HUES64 (cell line): ENCODE measurements around the gene CTBS.
A peak's percentile ranks its signal among the peaks of the same experiment; 100 is the strongest.
"Not testable (repeated sequence)": the region's sequence is repeated elsewhere in the genome, so short reads cannot be mapped to it uniquely, and the experiment has no call there.

Source experiments
- H3K27ac ChIP-seq: 2 replicates; pipeline ENCODE4 v1.7.0; 2013; ENCODE audit warnings: low read depth, low read length, inconsistent platforms
- H3K27me3 ChIP-seq: 2 replicates; pipeline ENCODE4 v1.6.1; 2013; ENCODE audit warnings: mild to moderate bottlenecking, low read length; ENCODE audit not compliant: insufficient read depth
- H3K36me3 ChIP-seq: 2 replicates; pipeline ENCODE4 v1.6.1; 2013; ENCODE audit warnings: mild to moderate bottlenecking, low read length; ENCODE audit not compliant: insufficient read depth
- H3K4me1 ChIP-seq: 2 replicates; pipeline ENCODE4 v1.6.1; 2013; ENCODE audit warnings: mild to moderate bottlenecking, low read length, moderate library complexity; ENCODE audit not compliant: insufficient read depth
- H3K4me3 ChIP-seq: 2 replicates; pipeline ENCODE4 v1.5.1; 2013; ENCODE audit warnings: mild to moderate bottlenecking, low read length, moderate library complexity
- H3K9ac ChIP-seq: 2 replicates; pipeline ENCODE4 v1.6.1; 2013; ENCODE audit warnings: mild to moderate bottlenecking, low read depth, low read length
- H3K9me3 ChIP-seq: 2 replicates; pipeline ENCODE4 v1.6.1; 2013; ENCODE audit warnings: low read depth, low read length; ENCODE audit not compliant: insufficient read depth
- WGBS: fragments of 150-250, 120-280 bp; methylation state at CpG from one replicate; pipeline ENCODE4 v1.1.7; 2013; ENCODE audit warnings: missing lambda C conversion rate; 5-methylcytosine and 5-hydroxymethylcytosine counted together

CTBS gene

GRCh38 chr1:84540759-84541158, 33.5 kb downstream of the CTBS start:
- H3K27me3 ChIP-seq: no peaks in the 10 kb centered on the region
- 92% methylated on average over 1 of the region's 1 CpG for WGBS
- no peak overlapping the region for H3K4me3 ChIP-seq
- no peaks in the 10 kb centered on the region for H3K36me3 ChIP-seq
- H3K9me3 ChIP-seq: no peaks in the 10 kb centered on the region
- H3K27ac ChIP-seq: no peak overlapping the region
- no peak overlapping the region for H3K9ac ChIP-seq
- H3K4me1 ChIP-seq: no peaks in the 10 kb centered on the region

- Histone ChIP-seq H3K27ac (no peak overlapping the region), H3K9ac (no peak overlapping the region), H3K9me3 (no peaks in the 10 kb centered on the region), H3K4me1 (no peaks in the 10 kb centered on the region), H3K36me3 (no peaks in the 10 kb centered on the region), H3K27me3 (no peaks in the 10 kb centered on the region), H3K4me3 (no peak overlapping the region)
- 83% methylated on average over 1 of the region's 3 CpGs for WGBS
Observed at GRCh38 chr1:84539972-84540371, 34.3 kb downstream of the CTBS start.

DNA sequence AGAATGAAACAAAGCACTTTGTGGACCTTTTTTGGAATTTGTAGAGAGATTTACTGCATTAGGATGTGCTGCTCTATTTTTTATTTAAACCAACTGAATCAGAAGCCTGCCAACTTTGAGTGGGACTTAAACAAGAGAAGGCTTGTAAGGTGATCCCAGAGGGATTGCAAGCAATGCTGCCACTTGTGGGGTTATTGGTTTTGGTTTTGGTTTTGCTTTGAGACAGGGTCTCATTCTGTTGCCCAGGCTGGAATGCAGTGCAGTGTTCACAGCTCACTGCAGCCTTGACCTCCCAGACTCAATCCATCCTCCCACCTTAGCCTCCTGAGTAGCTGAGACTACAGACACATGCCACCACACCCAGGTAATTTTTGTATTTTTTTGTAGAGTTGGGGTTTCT, 35.6 kb downstream of the CTBS start:
- no peak overlapping the region for H3K4me3 ChIP-seq
- H3K4me1 ChIP-seq: no peaks in the 10 kb centered on the region

GRCh38 chr1:84525779-84526178, 48.5 kb downstream of the CTBS start:
- Histone ChIP-seq H3K36me3 (no peaks in the 10 kb centered on the region), H3K4me1 (no peaks in the 10 kb centered on the region)

More for the DNA sequence above, 35.6 kb downstream of the CTBS start:
- Histone ChIP-seq H3K27me3 (no peaks in the 10 kb centered on the region), H3K27ac (no peak overlapping the region), H3K9ac (no peak overlapping the region), H3K36me3 (no peaks in the 10 kb centered on the region), H3K9me3 (no peaks in the 10 kb centered on the region)

GRCh38 chr1:84524590-84524989, 49.6 kb downstream of the CTBS start:
- Histone ChIP-seq H3K4me1 (no peaks in the 10 kb centered on the region), H3K27ac (no peak overlapping the region), H3K9ac (no peak overlapping the region), H3K4me3 (no peak overlapping the region), H3K9me3 (no peaks in the 10 kb centered on the region), H3K27me3 (no peaks in the 10 kb centered on the region), H3K36me3 (no peaks in the 10 kb centered on the region)

More at GRCh38 chr1:84525779-84526178, 48.5 kb downstream of the CTBS start:
- Histone ChIP-seq H3K9me3 (no peaks in the 10 kb centered on the region), H3K27me3 (no peaks in the 10 kb centered on the region), H3K4me3 (no peak overlapping the region), H3K9ac (no peak overlapping the region), H3K27ac (no peak overlapping the region)
- 90% methylated on average over 1 of the region's 1 CpG for WGBS

DNA sequence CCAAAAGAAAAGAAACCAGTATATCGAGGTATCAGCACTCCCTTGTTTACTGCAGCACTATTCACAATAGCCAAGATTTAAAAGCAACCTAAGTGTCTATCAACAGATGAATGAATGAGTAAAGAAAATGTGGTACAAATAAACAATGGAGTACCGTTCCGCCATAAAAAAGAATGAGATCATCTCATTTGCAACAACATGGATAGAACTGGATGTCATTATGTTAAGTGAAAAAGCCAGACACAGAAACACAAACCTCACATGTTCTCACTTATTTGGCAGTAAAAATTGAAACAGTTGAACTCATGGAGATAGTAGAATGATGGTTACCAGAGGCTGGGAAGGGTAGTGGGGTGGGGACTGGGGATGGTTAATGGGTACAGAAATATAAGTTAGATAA, 63.6 kb downstream of the CTBS start:
- WGBS: 100% methylated on average over 3 of the region's 3 CpGs
- no peak overlapping the region for H3K9ac ChIP-seq
- H3K27ac ChIP-seq: no peak overlapping the region
- H3K27me3 ChIP-seq: no peaks in the 10 kb centered on the region
- peaks cover 8% of the 10 kb centered on the region; the same call in 1 of the 2 replicates for H3K4me1 ChIP-seq
- no peak overlapping the region for H3K4me3 ChIP-seq
- H3K36me3 ChIP-seq: no peaks in the 10 kb centered on the region
- peaks cover 6% of the 10 kb centered on the region; the same call in 1 of the 2 replicates for H3K9me3 ChIP-seq

DNA sequence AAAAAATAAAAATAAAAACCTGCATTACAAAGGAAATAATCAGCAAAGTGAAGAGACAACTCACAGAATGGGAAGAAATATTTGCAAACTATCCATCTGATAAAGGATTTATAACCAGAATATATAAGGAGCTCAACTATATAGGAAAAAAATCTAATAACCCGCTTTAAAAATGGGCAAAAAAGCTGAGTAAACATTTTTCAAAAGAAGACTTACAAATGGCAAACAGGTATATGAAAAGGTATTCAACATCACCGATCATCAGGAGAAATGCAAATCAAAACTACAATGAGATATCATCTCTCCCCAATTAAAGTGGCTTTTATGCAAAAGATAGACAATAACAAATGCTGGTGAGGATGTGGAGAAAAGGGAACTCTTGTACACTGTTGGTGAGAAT, 64.1 kb downstream of the CTBS start:
- 83% methylated on average over 2 of the region's 2 CpGs for WGBS
- H3K27me3 ChIP-seq: no peaks in the 10 kb centered on the region
- H3K4me1 ChIP-seq: peaks cover 8% of the 10 kb centered on the region; the same call in 1 of the 2 replicates
- H3K4me3 ChIP-seq: no peak overlapping the region
- H3K27ac ChIP-seq: no peak overlapping the region
- no peaks in the 10 kb centered on the region for H3K36me3 ChIP-seq
- no peak overlapping the region for H3K9ac ChIP-seq
- H3K9me3 ChIP-seq: peaks cover 6% of the 10 kb centered on the region; the same call in 1 of the 2 replicates

DNA sequence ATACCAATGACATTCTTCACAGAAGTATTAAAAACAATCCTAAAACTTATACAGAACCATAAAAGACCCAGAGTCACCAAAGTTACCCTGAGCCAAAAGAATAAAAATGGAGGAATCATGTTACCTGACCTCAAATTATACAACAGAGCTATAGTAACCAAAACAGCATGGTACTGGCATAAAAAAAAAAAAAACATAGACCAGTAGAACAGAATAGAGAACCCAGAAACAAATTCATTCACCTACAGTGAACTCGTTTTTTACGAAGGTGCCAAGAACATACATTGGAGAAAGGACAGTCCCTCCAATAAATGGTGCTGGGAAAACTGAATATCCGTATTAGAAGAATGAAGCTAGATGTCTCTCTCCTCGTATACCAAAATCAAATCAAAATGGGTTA, 65.2 kb downstream of the CTBS start:
- Histone ChIP-seq H3K27ac (no peak overlapping the region), H3K9ac (no peak overlapping the region), H3K4me1 (peaks cover 18% of the 10 kb centered on the region), H3K4me3 (no peak overlapping the region), H3K27me3 (peaks cover 3% of the 10 kb centered on the region; the same call in 1 of the 2 replicates), H3K36me3 (no peaks in the 10 kb centered on the region), H3K9me3 (peaks cover 6% of the 10 kb centered on the region; the same call in 1 of the 2 replicates)
- 90% methylated on average over 4 of the region's 4 CpGs for WGBS

DNA sequence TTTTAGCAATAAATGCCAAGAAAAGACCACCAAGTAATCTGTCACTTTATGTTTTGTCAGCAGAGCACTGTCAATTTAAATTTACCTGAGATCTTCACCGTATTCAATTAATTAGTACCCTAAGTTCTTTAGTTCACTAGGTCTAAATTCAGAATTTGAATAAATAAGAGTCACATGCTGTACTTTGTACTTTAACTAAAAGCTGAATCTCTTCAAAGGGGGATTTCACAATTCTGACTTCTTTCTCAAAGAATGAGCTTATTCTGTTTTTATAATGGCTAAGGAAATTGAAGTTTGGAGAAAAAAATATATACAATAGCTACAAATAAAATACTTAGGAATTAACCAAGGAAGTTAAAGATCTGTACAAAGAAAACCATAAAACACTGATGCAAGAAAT, 65.7 kb downstream of the CTBS start:
- Histone ChIP-seq H3K9me3 (peaks cover 6% of the 10 kb centered on the region; the same call in 1 of the 2 replicates), H3K27ac (no peak overlapping the region), H3K4me1 (peaks cover 23% of the 10 kb centered on the region), H3K4me3 (no peak overlapping the region), H3K27me3 (peaks cover 3% of the 10 kb centered on the region; the same call in 1 of the 2 replicates), H3K36me3 (no peaks in the 10 kb centered on the region), H3K9ac (no peak overlapping the region)
- WGBS: 88% methylated on average over 1 of the region's 1 CpG

DNA sequence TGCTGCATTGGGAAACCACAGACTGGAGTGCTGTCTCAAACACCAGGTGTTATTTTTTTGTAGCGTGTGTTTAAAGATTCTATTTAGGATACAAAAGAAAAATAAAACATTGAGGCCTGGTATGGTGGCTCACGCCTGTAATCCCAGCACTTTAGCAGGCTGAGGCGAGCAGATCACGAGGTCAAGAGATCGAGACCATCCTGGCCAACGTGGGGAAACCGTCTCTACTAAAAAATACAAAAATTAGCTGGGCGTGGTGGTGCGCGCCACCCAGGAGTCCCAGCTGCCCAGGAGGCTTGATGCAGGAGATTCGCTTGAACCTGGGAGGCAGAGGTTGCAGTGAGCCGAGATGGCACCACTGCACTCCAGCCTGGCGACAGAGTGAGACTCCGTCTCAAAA, 66.4 kb downstream of the CTBS start:
- not testable (repeated sequence) for H3K9me3 ChIP-seq, H3K36me3 ChIP-seq, H3K9ac ChIP-seq, H3K27me3 ChIP-seq, H3K27ac ChIP-seq
- Histone ChIP-seq H3K4me3 (peak overlapping the region; percentile 87; the same call in 1 of the 2 replicates), H3K4me1 (peaks cover 24% of the 10 kb centered on the region)
- 95% methylated on average over 13 of the region's 14 CpGs for WGBS

GRCh38 chr1:84506729-84507453, 67.3 kb downstream of the CTBS start:
- WGBS: 13% methylated on average over 21 of the region's 26 CpGs
- Histone ChIP-seq H3K27ac (peak overlapping the region; percentile 72; the same call in 1 of the 2 replicates), H3K27me3 (peaks cover 3% of the 10 kb centered on the region; the same call in 1 of the 2 replicates), H3K4me3 (peak overlapping the region; percentile 87), H3K9ac (peak overlapping the region; percentile 69), H3K4me1 (peaks cover 24% of the 10 kb centered on the region), H3K9me3 (peaks cover 6% of the 10 kb centered on the region; the same call in 1 of the 2 replicates), H3K36me3 (no peaks in the 10 kb centered on the region; the same call in 1 of the 2 replicates)
